PC-9 (cell line): ENCODE results near the gene TCP10L.

Experiments
- EZH2 ChIP-seq: fragments of 200-600 bp; sonication (generic); IDR thresholded peaks from 2 replicates; pipeline ENCODE4 v1.8.0; 2017; ENCODE audit warnings: antibody characterized with exemption, low read depth
- TF ChIP-seq, protein P1 (sequence below): fragments of 200-600 bp; sonication (generic); conservative IDR thresholded peaks from 2 replicates; pipeline ENCODE4 v1.6.1; 2017; ENCODE audit warnings: mixed run types, antibody characterized with exemption, mild to moderate bottlenecking, moderate library complexity

DNA sequence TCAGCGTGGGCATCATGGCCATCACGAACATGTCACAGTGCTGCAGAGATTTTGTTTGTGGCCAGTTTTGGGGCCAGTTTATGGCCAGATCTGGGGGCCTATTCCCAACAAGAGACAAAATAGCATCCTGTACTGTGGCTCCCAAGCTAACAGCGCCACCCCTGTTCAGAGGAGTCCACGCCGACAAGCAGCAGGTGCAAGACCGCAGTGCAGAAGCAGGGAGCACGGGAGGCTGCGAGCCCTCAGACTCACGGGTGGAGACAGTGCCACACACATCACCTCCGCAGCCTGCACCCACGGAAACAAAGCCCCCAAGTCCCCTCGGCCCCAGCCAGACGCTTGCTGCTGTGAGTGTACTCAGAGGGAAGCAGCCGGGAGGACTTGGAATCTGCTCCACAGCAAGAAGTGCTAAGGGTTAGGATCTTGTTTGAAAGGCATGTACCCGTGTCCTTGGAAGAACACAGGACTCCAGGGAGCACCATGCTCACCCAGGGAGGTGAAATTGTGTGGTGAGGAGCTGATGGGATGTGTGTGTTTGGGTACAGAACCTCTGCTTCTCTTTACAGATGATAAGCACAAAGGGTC lies 7.1 kb downstream of the TCP10L start:
- TF ChIP-seq, protein P1, sequence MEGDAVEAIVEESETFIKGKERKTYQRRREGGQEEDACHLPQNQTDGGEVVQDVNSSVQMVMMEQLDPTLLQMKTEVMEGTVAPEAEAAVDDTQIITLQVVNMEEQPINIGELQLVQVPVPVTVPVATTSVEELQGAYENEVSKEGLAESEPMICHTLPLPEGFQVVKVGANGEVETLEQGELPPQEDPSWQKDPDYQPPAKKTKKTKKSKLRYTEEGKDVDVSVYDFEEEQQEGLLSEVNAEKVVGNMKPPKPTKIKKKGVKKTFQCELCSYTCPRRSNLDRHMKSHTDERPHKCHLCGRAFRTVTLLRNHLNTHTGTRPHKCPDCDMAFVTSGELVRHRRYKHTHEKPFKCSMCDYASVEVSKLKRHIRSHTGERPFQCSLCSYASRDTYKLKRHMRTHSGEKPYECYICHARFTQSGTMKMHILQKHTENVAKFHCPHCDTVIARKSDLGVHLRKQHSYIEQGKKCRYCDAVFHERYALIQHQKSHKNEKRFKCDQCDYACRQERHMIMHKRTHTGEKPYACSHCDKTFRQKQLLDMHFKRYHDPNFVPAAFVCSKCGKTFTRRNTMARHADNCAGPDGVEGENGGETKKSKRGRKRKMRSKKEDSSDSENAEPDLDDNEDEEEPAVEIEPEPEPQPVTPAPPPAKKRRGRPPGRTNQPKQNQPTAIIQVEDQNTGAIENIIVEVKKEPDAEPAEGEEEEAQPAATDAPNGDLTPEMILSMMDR = no peak; the same call in 1 of the 2 replicates
- no peak for TF ChIP-seq EZH2
